GM12801 (cell line): ENCODE data around the gene LSM10.

Experiments used
- CTCF ChIP-seq: IDR thresholded peaks from one replicate; pipeline ENCODE4 v1.5.1; 2011; ENCODE audit warnings: control low read depth; ENCODE audit not compliant: insufficient read length; ENCODE audit errors: extremely low read depth

The LSM10 gene

GRCh38 chr1:36397378-36398230, at the start of gene LSM10:
Gene LSM10 (minus strand): TSS chr1:36397908. CDS start chr1:36394129, 3,779 bp downstream.
- no peak for TF ChIP-seq CTCF

- TF ChIP-seq CTCF, result no peak
These were observed 49.7 kb upstream of the LSM10 start for GRCh38 chr1:36447450-36447849.

GRCh38 chr1:36446746-36447145, 49.0 kb upstream of the LSM10 start:
- no peak for TF ChIP-seq CTCF

GRCh38 chr1:36446271-36446670, 48.6 kb upstream of the LSM10 start:
- TF ChIP-seq CTCF, result no peak

- no peak for TF ChIP-seq CTCF
These were observed 45.6 kb upstream of the LSM10 start for GRCh38 chr1:36443297-36443696.

- no peak for TF ChIP-seq CTCF
These were observed 44.6 kb upstream of the LSM10 start for GRCh38 chr1:36442337-36442736.

GRCh38 chr1:36440646-36441045, 42.9 kb upstream of the LSM10 start:
- TF ChIP-seq CTCF, result no peak
